ENCODE data around the gene FAM3A. TPM values are rescaled to one million over a fixed set of nuclear protein-coding genes. Genes with fewer than 3 reads are reported as not detected.

Gene FAM3A
- total and polyA plus RNA-seq, 9 of the 15 experiments (the other 6 are each of a cell fraction or from before 2014, with no cell fraction given) = 0.75 to 70.6 (median 27.0) TPM

GRCh38 chrX:154478728-154479622, 37.1 kb downstream of the FAM3A start, which contains the start of gene LAGE3 (continued):
- TF ChIP-seq ZNF280A (IDR thresholded peaks at IDR 0.05; ENCODE audit: low read depth, partially characterized antibody) = no peak
- TF ChIP-seq BACH1 (tag; IDR thresholded peaks at IDR 0.05) = no peak
- peak; percentile 96 for TF ChIP-seq EP400 (IDR thresholded peaks at IDR 0.05)
- TF ChIP-seq SMAD1 (IDR thresholded peaks at IDR 0.05; ENCODE audit: low read depth, low read length, partially characterized antibody) = no peak
- peak; percentile 26; the same call in 1 of the 2 replicates for TF ChIP-seq RAD51 (IDR thresholded peaks at IDR 0.05; ENCODE audit: borderline replicate concordance, low read depth)
- no peak for TF ChIP-seq SMARCC2 (IDR thresholded peaks at IDR 0.05; ENCODE audit: low read depth)
- TF ChIP-seq TCFL5 (CRISPR knock-in tag; conservative IDR thresholded peaks at IDR 0.05) = no peak
- TF ChIP-seq ESRRA (IDR thresholded peaks at IDR 0.05; ENCODE audit: borderline replicate concordance, low read depth) = 0 out of 2 replicates have a peak, but pooled peaks have one; percentile 46
- TF ChIP-seq ZNF277 (CRISPR knock-in tag; IDR thresholded peaks at IDR 0.05; ENCODE audit: borderline replicate concordance) = no peak
- no peak for TF ChIP-seq ZNF175 (CRISPR knock-in tag; IDR thresholded peaks at IDR 0.05; ENCODE audit: low read depth)
- TF ChIP-seq ILF3 (IDR thresholded peaks at IDR 0.05; ENCODE audit: borderline replicate concordance) = no peak
- peak; percentile 45; the same call in 1 of the 2 replicates for TF ChIP-seq MITF (IDR thresholded peaks at IDR 0.05)
- TF ChIP-seq ID3 (CRISPR knock-in tag; IDR thresholded peaks at IDR 0.05) = no peak
- TF ChIP-seq ID3 (tag; IDR thresholded peaks at IDR 0.05) = 0 out of 2 replicates have a peak, but pooled peaks have one; percentile 34
- TF ChIP-seq MXI1 (IDR thresholded peaks at IDR 0.05; ENCODE audit: low read depth, low read length) = 0 out of 2 replicates have a peak, but pooled peaks have one; percentile 17
- TF ChIP-seq ATF3 (IDR thresholded peaks at IDR 0.05) = no peak
- peak; percentile 85 for TF ChIP-seq ATF3 (CRISPR knock-in tag; conservative IDR thresholded peaks at IDR 0.05)
- TF ChIP-seq ZNF133 (CRISPR knock-in tag; IDR thresholded peaks at IDR 0.05) = no peak
- no peak for TF ChIP-seq NFE2 (IDR thresholded peaks at IDR 0.05; ENCODE audit: low read depth)
- TF ChIP-seq MYNN (IDR thresholded peaks at IDR 0.05) = no peak
- no peak for TF ChIP-seq MYNN (CRISPR knock-in tag; IDR thresholded peaks at IDR 0.05)
- peak; percentile 96 for TF ChIP-seq MYC (IDR thresholded peaks at IDR 0.05; ENCODE audit: low read depth, low read length)
- TF ChIP-seq MYC (CRISPR knock-in tag; IDR thresholded peaks at IDR 0.05; ENCODE audit: borderline replicate concordance, low read depth) = no peak; the same call in 1 of the 2 replicates
